H1 (cell line): ENCODE results near the gene PRPF31. TPM values are rescaled to one million over a fixed set of nuclear protein-coding genes. Genes with fewer than 3 reads are reported as not detected.

Source experiments
- ASH2L ChIP-seq: fragments of 200-600, 300-600 bp; sonication (generic); IDR thresholded peaks from one replicate; pipeline ENCODE4 v1.7.1; 2017; ENCODE audit warnings: low read length
- FOSL1 ChIP-seq: IDR thresholded peaks from 2 replicates; pipeline ENCODE4 v1.6.1; 2011; ENCODE audit warnings: mild to moderate bottlenecking, low read depth, low read length, moderate library complexity; ENCODE audit not compliant: insufficient read depth
- HDAC6 ChIP-seq: IDR thresholded peaks from one replicate; pipeline ENCODE4 v1.7.1; 2012; ENCODE audit warnings: low read depth, mild to moderate bottlenecking, inconsistent platforms, low read length, moderate library complexity
- NANOG ChIP-seq: IDR thresholded peaks from 2 replicates; pipeline ENCODE4 v1.6.1; 2011; ENCODE audit warnings: low read length, low read depth, mild to moderate bottlenecking, inconsistent platforms; ENCODE audit not compliant: insufficient read depth, poor library complexity, severe bottlenecking
- PHF8 ChIP-seq: fragments of 200-600 bp; sonication (generic); conservative IDR thresholded peaks from 2 replicates; pipeline ENCODE4 v1.7.1; 2012; ENCODE audit warnings: low read depth, mild to moderate bottlenecking, inconsistent platforms, low read length, moderate library complexity
- POLR2AphosphoS5 ChIP-seq: IDR thresholded peaks from 2 replicates; pipeline ENCODE4 v1.6.1; 2011; ENCODE audit warnings: low read depth, low read length
- SIX5 ChIP-seq: IDR thresholded peaks from 2 replicates; pipeline ENCODE4 v1.6.1; 2011; ENCODE audit warnings: mild to moderate bottlenecking, low read depth, low read length
- SUZ12 ChIP-seq: fragments of 200-600 bp; sonication (generic); IDR thresholded peaks from 2 replicates; pipeline ENCODE4 v1.6.1; 2012; ENCODE audit warnings: mild to moderate bottlenecking, inconsistent platforms, low read length, moderate library complexity, mixed read lengths
- polyA plus RNA-seq, 7 experiments: library from polyadenylated mRNA; depleted of rRNA in 3 of 7; stranded (reverse) in 5 of 7; unstranded in 2 of 7; fragments of >200 nt in 5 of 7; fragments of 200-250 nt in 2 of 7; gene quantifications; 1 replicate in 5 of 7; 2 replicates in 1 of 7; 4 replicates in 1 of 7; pipeline versions ENCODE4 v1.2.1 to v1.2.3, GENCODE V29; 2011 to 2013; ENCODE audit warnings: missing spikeins in 2 of 7, mixed read lengths in 2 of 7
- total RNA-seq: library from RNA; stranded (reverse); fragmentation: NEBNext Ultra II Directional; extraction: Animal tissue kit (Norgen Biotek cat#: 25700); gene quantifications from 2 replicates; pipeline ENCODE4 v1.2.1, GENCODE V29; 2021

PRPF31 gene
- total and polyA plus RNA-seq, 2 of the 8 experiments (the other 6 are each of a cell fraction or from before 2014, with no cell fraction given) = 51.1 to 97.4 TPM

- TF ChIP-seq NANOG (no peak), POLR2AphosphoS5 (peak; percentile 76), HDAC6 (no peak), SUZ12 (peak; percentile 37; the same call in 1 of the 2 replicates), FOSL1 (0 out of 2 replicates have a peak, but pooled peaks have one; percentile 25), ASH2L (no peak), SIX5 (no peak), PHF8 (0 out of 2 replicates have a peak, but pooled peaks have one; percentile 23)
These were observed 17.9 kb downstream of the PRPF31 start (continued) for GRCh38 chr19:54133312-54133956.
